Measurements from ENCODE around the gene OR4C3.
"Not testable (repeated sequence)": the region's sequence is repeated elsewhere in the genome, so short reads cannot be mapped to it uniquely, and the experiment has no call there.

Gene OR4C3

DNA sequence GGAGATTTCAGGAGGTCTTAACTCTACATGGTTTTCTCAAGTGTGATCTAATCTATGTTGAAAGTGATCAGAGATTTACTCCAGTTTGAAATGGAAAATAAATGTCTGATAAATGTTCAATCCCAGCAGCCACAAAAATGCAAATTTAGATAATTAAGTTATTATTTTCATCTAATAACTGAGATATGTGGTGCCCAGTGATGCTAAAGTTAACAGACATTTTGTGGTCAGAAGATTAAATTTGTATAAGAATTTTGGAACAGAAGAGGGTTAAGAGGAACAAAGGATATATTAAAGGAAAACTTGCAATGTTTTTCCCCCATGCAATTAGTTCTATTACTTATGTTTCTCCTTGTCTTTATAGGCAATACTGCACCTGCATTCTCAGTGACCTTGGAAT lies at the start of gene OR4C3:
Gene OR4C3 (plus strand): TSS at position 301 of the 400 bp plus-strand sequence. CDS start 102 bp downstream, outside the sequence.
- not testable (repeated sequence) for DNase-seq (ENCODE audit: low spot score)

DNA sequence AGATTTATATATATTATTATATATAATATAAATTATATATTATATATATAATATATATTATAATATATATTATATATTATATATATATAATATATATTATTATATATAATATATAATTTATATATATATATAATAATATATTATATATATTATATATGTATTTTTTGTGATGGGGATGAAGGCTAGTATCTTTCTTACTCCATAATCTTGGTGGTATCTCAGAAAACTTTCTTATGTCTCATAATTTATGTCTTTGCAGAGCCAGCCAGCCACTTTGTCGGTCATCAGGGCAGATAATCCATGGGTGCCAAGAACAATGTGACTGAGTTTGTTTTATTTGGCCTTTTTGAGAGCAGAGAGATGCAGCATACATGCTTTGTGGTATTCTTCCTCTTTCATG lies 18.8 kb upstream of the OR4C3 start, which contains the start of gene OR4S1:
Gene OR4S1 (plus strand): TSS at position 301 of the 400 bp plus-strand sequence. CDS start 0 bp downstream, at position 301.
- no peak for DNase-seq (ENCODE audit: low spot score)

DNA sequence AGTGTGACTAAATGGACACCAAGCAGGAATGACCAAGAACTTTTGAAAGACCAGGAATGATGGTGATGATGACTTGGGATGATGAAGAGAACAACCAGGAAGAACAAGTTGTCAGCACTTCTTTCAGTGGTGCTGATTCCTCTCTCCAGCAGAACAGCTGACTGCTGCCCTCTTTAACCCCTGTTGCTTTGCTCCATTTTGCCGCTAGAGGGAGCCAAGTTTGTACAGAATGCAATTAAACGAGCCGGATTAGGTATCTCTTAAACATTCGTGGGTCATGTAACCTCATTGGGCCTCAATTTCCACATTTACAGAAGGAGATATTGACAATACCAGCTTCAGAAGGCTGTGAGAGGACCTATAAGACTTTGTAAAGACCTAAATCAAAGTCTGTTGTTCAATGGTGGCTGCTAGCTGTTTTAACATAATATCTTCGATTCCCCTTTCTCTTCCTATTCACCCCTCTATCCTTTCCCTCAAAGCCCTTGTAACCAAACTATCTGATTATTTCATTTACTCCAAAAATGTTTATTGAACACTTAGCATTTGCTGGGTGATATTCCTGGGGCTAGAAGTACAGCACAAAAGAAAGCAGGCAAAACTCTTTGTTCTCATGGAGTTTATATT lies 16.8 kb upstream of the OR4C3 start:
- DNase-seq (ENCODE audit: low spot score): peak; percentile 81

- not testable (repeated sequence) for DNase-seq (ENCODE audit: low spot score)
Measured at GRCh38 chr11:48313590-48313989, 11.1 kb upstream of the OR4C3 start.

DNA sequence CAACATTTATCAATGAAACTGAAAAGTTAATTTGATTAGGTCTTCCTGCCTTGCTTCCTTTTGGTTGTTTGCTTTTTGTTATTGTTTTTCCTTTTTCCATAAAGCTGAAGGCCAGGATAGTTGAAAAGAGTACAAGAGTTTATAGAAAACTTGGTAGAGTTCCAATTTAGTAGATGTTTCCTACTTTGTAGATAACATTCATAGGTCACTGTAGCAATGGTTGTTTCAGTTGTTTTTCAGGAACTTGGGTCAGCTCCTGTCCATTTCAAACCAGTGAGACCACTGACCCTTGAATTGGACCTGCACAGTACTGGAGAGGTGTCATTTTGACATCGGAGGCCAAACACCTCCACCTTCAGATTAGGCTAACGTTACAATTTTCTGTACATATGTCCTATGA lies 4.9 kb upstream of the OR4C3 start:
- not testable (repeated sequence) for DNase-seq (ENCODE audit: low spot score)

GRCh38 chr11:48341466-48341865 lies 16.7 kb downstream of the OR4C3 start:
- no peak for DNase-seq (ENCODE audit: low spot score)

GRCh38 chr11:48342505-48342904 lies 17.8 kb downstream of the OR4C3 start:
- DNase-seq (ENCODE audit: low spot score): not testable (repeated sequence)

DNA sequence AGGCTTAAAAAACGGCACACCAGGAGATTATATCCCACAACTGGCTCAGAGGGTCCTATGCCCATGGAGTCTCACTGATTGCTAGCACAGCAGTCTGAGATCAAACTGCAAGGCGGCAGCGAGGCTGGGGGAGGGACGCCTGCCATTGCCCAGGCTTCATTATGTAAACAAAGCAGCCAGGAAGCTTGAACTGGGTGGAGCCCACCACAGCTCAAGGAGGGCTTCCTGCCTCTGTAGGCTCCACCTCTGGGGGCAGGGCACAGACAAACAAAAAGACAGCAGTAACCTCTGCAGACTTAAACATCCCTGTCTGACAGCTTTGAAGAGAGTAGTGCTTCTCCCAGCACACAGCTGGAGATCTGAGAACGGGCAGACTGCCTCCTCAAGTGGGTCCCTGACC lies 21.6 kb downstream of the OR4C3 start:
- DNase-seq (ENCODE audit: low spot score): not testable (repeated sequence)

GRCh38 chr11:48354013-48354412 lies 29.3 kb downstream of the OR4C3 start:
- no peak for DNase-seq (ENCODE audit: low spot score)

GRCh38 chr11:48354677-48355076 lies 30.0 kb downstream of the OR4C3 start:
- DNase-seq (ENCODE audit: low spot score): no peak

DNA sequence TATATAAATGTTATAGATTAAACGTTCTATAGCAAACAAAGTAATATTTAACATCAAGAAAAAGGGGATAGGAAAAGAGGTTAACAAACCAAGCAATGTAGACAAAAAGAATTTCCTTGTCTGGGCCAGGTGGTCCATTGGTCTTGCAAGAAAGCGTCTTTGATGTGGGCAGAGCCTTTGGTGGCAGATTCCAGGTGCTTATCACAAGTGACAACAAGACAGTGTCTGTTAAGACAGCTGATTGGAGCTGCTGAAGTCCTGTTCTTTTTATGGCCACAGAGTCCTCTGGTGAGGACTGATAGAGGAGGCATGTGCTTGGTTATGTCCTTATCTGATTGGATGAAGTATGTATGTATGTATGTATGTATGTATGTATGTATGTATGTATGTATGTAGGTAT lies 36.6 kb downstream of the OR4C3 start:
- DNase-seq (ENCODE audit: low spot score): not testable (repeated sequence)

DNA sequence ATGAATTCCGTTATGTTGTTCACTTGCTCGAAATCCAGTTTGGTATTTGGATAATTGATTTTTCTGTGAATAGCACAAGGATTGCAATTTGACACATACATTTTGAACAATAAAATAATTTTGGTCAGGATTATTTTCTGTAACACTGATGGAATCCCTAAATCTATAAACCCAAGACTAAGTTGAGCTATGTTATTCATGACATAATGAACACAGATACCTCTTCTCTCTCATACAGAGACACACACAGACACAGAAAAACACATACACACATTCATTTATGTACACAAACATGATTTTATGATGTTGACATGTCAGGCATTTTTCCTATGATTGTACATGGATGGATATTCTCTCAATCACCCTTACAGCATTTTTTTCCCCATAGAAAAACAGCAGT lies 41.6 kb downstream of the OR4C3 start, which contains the start of gene OR4C5:
Gene OR4C5 (minus strand): TSS at position 101 of the 400 bp plus-strand sequence. CDS start 0 bp downstream, at position 101.
- DNase-seq (ENCODE audit: low spot score): no peak
